Lower lobe of right lung (tissue), 2 donors: ENCODE measurements around the gene MRPL14. TPM values are rescaled to one million over a fixed set of nuclear protein-coding genes. Genes with fewer than 3 reads are reported as not detected.

Source experiments
- ATAC-seq, 2 donors: fragments of 200-7000 bp; cut with Tn5 transposase; one replicate each; pipeline ENCODE4 v1.9.1; 2020 to 2022; ENCODE audit warnings: mild to moderate bottlenecking in 2 of 2, moderate library complexity in 2 of 2
- DNase-seq: peaks from one replicate; pipeline ENCODE4 v3.0.0-alpha.2; 2020
- H3K27ac ChIP-seq: fragments of 200-600 bp; one replicate; pipeline ENCODE4 v1.8.0; 2022
- H3K27me3 ChIP-seq: fragments of 200-600 bp; one replicate; pipeline ENCODE4 v1.8.0; 2022; ENCODE audit warnings: low read depth
- H3K36me3 ChIP-seq: fragments of 200-600 bp; one replicate; pipeline ENCODE4 v1.8.0; 2022; ENCODE audit warnings: mild to moderate bottlenecking
- H3K4me1 ChIP-seq: fragments of 200-600 bp; one replicate; pipeline ENCODE4 v1.8.0; 2022
- H3K4me3 ChIP-seq: fragments of 200-600 bp; one replicate; pipeline ENCODE4 v1.8.0; 2022; ENCODE audit warnings: mild to moderate bottlenecking
- H3K9me3 ChIP-seq: fragments of 200-600 bp; one replicate; pipeline ENCODE4 v1.8.0; 2022
- CTCF ChIP-seq: fragments of 200-600 bp; IDR thresholded peaks from one replicate; pipeline ENCODE4 v1.8.0; 2022; ENCODE audit warnings: antibody characterized with exemption, mild to moderate bottlenecking
- intact Hi-C: fragments of 100-400 bp; cut with DNase I; formaldehyde crosslinking; loops from one replicate; pipeline ENCODE4 v1.11.0; 2022
- total RNA-seq: library from RNA; stranded (reverse); fragmentation: NEBNext Ultra II Directional; extraction: Animal tissue kit (Norgen Biotek cat#: 25700); gene quantifications from one replicate; pipeline ENCODE4 v1.2.1, GENCODE V29; 2021
- donor health status: DM: no; HTN: yes; CAD: no; lungs with severe emphysema.

The MRPL14 gene
- total RNA-seq, 1 donor from 2014 or later = 83.9 TPM

GRCh38 chr6:44074439-44074812, 52.8 kb downstream of the MRPL14 start:
- Histone ChIP-seq H3K27ac (no peak overlapping the region), H3K27me3 (peaks cover 14% of the 10 kb centered on the region), H3K9me3 (no peaks in the 10 kb centered on the region), H3K36me3 (no peaks in the 10 kb centered on the region), H3K4me1 (peaks cover 36% of the 10 kb centered on the region), H3K4me3 (no peak overlapping the region)
- DNase-seq (peak; percentile 81), ATAC-seq (peak; percentile 75 to 77)
- TF ChIP-seq CTCF = peak; percentile 93
- intact Hi-C loops = loop anchor here (10.0 kb wide), 1 partner anchor 300 kb away; the partner anchor contains the start of gene VEGFA

- Histone ChIP-seq H3K4me1 (peaks cover 36% of the 10 kb centered on the region), H3K27ac (no peak overlapping the region), H3K4me3 (peak overlapping the region; percentile 57), H3K27me3 (peaks cover 14% of the 10 kb centered on the region), H3K9me3 (no peaks in the 10 kb centered on the region), H3K36me3 (no peaks in the 10 kb centered on the region)
- DNase-seq (no peak), ATAC-seq (peak; percentile 6 to 25)
- intact Hi-C loops = loop anchor here (10.0 kb wide), 1 partner anchor 299 kb away; the partner anchor contains the start of gene VEGFA
- no peak for TF ChIP-seq CTCF
Observed at GRCh38 chr6:44073612-44074438, 53.4 kb downstream of the MRPL14 start.

- peak overlapping the region; percentile 51 for H3K27ac ChIP-seq
- DNase-seq = peak; percentile 79
- H3K27me3 ChIP-seq = peaks cover 14% of the 10 kb centered on the region
- H3K4me1 ChIP-seq = peaks cover 36% of the 10 kb centered on the region
- intact Hi-C loops = loop anchor here (10.0 kb wide), 1 partner anchor 298 kb away; the partner anchor contains the start of gene VEGFA
- no peaks in the 10 kb centered on the region for H3K36me3 ChIP-seq
- TF ChIP-seq CTCF = no peak
- peak overlapping the region; percentile 57 for H3K4me3 ChIP-seq
- H3K9me3 ChIP-seq = no peaks in the 10 kb centered on the region
- ATAC-seq = peak; percentile 78 to 82
Observed at GRCh38 chr6:44072959-44073611, 54.2 kb downstream of the MRPL14 start.

GRCh38 chr6:44072452-44072958, 54.7 kb downstream of the MRPL14 start:
- peak; percentile 4 to 10 for ATAC-seq
- H3K27ac ChIP-seq = peak overlapping the region; percentile 51
- H3K4me3 ChIP-seq = peak overlapping the region; percentile 57
- TF ChIP-seq CTCF = no peak
- intact Hi-C loops = loop anchor here (10.0 kb wide), 1 partner anchor 298 kb away; the partner anchor contains the start of gene VEGFA
- no peaks in the 10 kb centered on the region for H3K36me3 ChIP-seq
- H3K4me1 ChIP-seq = peaks cover 36% of the 10 kb centered on the region
- no peak for DNase-seq
- H3K27me3 ChIP-seq = peaks cover 13% of the 10 kb centered on the region
- no peaks in the 10 kb centered on the region for H3K9me3 ChIP-seq

GRCh38 chr6:44071670-44072451, 55.4 kb downstream of the MRPL14 start:
- intact Hi-C loops = loop anchor here (10.0 kb wide), 1 partner anchor 297 kb away; the partner anchor contains the start of gene VEGFA
- ATAC-seq = no peak
- TF ChIP-seq CTCF = no peak
- no peak for DNase-seq
- Histone ChIP-seq H3K4me1 (peaks cover 35% of the 10 kb centered on the region), H3K36me3 (no peaks in the 10 kb centered on the region), H3K9me3 (no peaks in the 10 kb centered on the region), H3K27ac (no peak overlapping the region), H3K4me3 (no peak overlapping the region), H3K27me3 (peaks cover 6% of the 10 kb centered on the region)
